ENCODE measurements around the gene DMXL2.

- TF ChIP-seq POLR2A (IDR thresholded peaks at IDR 0.05) (no peak), CTCF (IDR thresholded peaks at IDR 0.05) (no peak)
Measured at GRCh38 chr15:51603002-51603401, 19.6 kb downstream of the DMXL2 start.
